HK-2 (cell line): ENCODE results near the gene FMO5.
"Not testable (repeated sequence)": the region's sequence is repeated elsewhere in the genome, so short reads cannot be mapped to it uniquely, and the experiment has no call there.

Source experiments
- DNase-seq: peaks from one replicate; pipeline ENCODE4 v3.0.0-alpha.2; 2018; ENCODE audit not compliant: unreplicated experiment

The FMO5 gene, protein sequence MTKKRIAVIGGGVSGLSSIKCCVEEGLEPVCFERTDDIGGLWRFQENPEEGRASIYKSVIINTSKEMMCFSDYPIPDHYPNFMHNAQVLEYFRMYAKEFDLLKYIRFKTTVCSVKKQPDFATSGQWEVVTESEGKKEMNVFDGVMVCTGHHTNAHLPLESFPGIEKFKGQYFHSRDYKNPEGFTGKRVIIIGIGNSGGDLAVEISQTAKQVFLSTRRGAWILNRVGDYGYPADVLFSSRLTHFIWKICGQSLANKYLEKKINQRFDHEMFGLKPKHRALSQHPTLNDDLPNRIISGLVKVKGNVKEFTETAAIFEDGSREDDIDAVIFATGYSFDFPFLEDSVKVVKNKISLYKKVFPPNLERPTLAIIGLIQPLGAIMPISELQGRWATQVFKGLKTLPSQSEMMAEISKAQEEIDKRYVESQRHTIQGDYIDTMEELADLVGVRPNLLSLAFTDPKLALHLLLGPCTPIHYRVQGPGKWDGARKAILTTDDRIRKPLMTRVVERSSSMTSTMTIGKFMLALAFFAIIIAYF

DNA sequence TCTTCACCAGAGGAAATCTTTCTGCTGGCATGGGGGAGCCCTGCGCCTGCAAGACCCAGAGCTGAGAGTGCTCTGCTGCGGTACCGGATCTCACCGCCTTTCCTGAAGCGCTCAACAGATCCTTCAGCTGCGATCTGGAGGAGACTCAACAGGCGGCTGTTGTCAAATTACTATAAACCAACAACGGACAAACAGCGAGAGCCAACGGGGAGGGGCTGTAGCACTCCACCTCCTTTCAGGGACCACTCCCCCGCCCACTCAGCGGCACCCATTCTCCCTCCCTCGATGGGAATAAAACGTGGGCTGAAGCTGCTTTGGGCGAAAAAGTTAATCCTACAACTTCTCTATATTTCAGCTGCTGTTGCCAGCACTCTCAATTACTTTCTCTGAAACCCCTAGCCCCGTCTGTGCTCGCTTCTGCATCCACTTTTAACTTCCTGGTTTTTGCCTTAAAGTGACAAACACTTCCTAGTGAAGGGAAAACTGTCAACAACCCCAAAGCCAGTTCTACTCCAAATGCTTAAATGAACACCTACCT, at the start of gene FMO5:
Gene FMO5 (minus strand): TSS at position 147 of the 538 bp plus-strand sequence. CDS start 310 bp downstream, outside the sequence.
- no peak for DNase-seq

DNA sequence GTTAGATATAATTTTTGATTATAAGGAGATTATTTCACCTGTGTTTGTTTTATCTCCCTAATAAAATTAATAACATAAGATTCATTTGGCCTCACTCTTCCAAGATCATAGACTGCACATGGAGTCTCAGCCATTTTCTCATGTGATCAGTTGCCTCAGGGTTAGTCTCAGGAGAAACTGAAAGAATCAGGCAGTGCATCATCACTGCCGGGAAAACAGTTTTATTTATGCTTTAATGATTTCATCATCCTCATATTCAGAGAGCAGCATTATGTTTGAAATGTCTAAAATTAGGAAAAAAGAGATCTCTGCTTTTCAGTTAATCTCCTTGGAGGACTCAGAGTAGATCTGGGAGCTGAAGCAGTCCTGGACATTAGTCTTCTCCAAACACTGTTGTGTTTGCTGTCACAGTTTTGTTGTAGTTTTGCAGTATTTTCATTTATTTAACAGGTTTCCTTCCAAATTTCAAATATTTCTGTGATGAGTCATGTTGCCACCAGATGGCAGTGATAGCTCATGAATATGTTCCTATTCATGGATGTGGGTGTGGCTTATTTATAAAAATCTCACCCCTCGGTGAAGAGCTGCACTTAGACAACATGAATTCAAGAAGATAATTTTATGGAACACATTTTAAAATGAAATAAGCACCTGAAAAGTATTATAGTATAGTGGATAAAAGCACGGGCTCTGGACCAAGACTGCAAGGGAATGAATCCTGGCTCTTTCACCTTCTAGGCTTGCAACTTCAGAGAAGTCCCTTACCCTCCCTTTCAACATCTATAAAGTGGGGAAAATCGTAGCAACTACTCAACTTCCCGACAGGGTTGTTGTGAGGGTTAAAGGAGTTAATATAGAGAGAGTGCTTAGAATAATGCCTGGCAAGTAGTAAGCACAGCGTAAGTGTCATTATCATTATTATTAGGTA, 48.5 kb upstream of the FMO5 start:
- no peak for DNase-seq

DNA sequence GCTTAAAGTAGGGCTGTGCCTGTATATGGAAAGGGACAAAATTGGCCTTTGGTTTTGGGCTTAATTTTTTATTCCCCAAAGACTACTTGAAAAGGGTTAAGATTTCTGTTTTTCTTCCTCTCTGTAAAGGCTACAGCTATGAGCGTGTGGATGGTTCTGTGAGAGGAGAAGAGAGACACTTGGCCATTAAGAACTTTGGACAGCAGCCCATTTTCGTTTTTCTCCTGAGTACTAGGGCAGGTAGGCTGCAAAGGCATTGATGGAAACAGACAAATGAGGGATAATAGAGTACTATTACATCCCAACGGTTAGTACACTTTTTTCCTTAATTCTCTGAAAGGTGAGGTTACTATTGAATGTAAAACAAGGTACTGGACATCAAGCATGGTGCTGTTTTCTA, 46.9 kb upstream of the FMO5 start:
- DNase-seq: no peak

DNA sequence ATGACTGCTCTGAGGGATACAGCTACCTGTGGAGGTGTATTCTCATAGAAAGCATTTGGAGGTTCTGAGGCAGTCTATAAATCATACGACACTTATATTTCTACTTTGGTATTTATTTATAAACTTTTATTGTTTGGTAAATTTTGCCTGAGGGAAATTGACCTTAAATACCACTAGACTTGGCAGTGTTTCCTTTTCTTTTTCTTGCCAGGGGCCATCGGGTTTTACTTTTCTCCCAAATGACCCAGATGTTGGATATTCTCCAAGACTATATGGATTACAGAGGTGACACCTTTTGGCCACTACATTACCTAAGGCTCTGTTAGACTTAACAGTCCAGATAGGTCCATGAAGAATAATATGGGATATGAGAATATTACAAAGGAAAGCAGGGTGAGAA, 45.6 kb upstream of the FMO5 start:
- DNase-seq: no peak

DNA sequence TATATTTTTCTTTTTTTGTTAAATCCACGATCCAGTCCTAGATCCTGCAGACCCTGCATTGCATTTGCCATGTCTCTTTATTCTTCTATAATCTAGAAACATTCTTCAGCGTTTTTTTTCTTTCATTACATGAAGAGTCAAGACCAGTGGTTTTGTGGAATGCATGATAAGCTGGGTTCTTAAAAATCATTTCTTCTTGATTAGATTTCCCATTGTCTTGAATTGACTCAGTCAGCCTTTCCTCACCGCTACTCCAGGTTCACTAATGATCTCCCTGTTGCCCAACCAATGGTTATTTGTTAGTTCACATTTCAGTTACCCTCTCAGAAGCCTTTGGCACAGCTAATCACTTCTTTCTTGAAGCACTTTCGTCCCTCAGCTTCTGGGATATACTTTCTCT, 42.6 kb upstream of the FMO5 start:
- DNase-seq: no peak

DNA sequence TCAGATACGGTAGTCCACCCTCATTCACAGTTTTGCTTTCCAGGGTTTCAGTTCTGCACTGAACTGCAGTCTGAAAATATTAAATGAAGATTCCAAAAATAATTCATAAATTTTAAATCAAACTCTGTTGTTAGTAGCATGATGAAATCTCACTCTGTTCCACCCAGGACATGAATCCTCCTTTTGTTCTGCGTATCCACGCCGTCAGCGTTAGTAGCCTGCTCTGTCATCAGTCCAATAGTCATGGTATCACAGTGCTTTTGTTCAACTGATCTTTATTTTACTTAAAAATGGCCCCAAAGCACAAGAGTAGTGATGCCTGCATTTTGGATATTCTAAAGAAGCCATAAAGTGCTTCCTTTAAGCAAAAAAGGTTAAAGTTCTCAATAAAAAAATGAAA, 41.2 kb upstream of the FMO5 start:
- no peak for DNase-seq

DNA sequence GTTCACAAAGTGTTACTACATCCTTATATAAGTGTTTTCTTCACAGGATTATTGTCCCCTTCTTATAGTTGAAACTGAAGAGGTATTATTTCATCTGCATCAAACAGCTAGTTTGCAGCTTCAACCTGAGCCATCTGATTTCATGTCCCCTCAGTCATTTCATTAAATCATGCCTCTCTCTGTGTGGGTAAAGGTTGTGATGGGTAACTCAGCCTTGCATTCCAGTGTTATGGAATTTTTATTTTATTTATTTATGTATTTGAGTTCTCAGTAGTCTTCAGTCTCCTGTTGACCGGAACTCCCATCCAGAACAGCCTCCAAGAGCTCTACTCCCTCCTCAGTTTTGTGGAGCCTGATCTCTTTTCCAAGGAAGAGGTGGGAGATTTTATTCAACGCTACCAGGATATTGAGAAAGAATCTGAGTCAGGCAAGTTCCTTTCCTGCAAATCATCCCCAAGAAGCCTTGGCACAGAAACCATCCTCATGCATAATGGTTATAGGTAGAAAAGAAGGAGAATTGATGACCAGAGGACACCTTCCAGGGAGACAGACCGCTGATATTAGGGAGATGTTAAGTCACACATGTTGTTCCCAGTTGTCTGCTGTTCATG, 39.1 kb upstream of the FMO5 start:
- no peak for DNase-seq

DNA sequence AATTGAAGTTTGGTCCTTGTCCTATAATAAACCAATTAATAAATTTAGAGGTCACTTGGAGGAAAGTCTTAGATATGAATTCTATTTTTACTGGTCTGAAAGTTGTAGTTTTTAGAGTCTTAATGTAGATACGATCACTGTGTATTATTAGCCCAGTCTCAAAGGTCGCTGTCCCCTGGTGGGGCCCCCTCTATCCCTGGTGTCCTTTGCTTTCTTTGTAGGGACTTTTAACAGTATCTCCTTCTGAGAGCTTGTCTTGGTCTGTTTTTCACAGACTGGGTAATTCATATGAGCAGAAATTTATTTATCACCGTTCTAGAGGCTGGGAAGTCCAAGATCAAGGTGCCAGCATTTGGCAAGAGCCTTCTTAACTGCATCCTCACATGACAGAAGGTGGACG, 35.8 kb upstream of the FMO5 start:
- DNase-seq: no peak

DNA sequence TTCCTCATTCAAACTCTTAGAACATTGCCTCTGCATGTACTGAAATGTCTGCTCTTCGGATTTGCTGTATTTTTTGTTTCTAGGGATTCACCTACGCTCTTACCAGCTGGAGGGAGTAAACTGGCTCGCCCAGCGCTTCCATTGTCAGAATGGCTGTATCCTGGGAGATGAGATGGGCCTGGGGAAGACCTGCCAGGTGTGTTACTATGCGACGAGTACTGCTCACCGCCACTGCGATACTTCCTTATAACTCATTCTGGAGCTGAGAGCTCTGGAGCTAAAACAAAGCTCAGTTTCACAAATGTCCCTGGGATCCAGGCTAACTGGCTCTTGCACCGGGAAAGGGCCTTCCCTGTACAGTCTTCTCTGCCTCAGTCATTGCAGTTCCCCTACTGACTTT, 27.4 kb upstream of the FMO5 start:
- DNase-seq: no peak

DNA sequence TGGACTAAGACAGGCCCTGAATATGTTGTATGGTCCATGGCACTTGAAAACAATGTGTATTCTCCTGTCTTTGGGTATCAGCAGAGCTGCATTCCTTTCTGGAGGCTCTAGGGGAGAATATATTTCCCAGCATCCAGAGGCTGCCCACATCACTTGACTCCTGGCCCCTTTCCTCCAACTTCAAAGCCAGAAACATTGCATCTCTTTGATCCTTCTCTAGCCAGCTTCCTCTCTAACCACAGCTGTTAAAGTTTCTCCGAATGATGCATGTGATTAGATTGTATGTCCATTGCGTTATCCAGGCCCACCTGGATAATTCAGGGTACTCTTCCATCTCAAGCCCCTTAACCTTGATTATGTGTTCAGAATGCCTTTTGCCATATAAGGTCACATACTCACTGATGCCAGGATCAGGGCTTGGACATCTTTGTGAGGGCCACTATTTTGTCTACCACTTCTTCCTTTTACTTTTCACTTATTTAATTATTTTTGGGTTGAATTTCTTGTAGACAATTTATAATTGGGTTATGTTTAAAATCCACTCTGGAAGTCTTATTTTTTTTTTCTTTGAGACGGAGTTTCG, 22.6 kb upstream of the FMO5 start:
- no peak for DNase-seq

DNA sequence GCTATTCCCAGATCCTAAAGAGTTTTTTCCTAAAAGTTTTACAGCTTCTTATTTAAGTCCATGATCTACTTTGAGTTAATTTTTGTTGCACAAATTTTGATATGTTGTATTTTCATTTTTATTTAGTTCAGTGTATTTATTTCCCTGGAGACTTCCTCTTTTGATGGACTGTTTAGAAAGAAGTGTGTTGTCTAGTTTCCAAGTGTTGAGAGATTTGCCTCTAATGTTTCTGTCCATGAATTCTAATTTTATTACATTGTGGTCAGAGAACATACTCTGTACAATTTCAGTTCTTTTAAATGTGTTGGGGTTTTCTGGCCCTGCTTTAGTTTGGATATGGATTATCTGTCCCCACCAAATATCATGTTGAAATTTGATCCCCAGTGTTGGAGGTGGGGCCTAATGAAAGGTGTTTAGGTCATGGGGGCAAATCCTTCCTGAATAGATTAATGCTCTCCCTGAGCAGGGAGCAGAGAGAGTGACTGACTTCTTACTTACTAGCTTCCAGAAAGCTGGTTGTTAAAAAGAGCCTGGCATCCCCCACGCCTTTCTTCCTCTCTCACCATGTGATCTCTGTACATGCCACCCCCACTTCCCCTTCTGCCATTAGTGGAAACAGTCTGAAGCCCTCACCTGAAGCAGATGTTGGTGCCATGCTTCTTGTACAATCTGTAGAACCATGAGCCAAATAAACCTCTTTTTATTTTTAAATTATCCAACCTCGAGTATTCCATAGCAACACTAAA, 21.9 kb upstream of the FMO5 start:
- DNase-seq: no peak

DNA sequence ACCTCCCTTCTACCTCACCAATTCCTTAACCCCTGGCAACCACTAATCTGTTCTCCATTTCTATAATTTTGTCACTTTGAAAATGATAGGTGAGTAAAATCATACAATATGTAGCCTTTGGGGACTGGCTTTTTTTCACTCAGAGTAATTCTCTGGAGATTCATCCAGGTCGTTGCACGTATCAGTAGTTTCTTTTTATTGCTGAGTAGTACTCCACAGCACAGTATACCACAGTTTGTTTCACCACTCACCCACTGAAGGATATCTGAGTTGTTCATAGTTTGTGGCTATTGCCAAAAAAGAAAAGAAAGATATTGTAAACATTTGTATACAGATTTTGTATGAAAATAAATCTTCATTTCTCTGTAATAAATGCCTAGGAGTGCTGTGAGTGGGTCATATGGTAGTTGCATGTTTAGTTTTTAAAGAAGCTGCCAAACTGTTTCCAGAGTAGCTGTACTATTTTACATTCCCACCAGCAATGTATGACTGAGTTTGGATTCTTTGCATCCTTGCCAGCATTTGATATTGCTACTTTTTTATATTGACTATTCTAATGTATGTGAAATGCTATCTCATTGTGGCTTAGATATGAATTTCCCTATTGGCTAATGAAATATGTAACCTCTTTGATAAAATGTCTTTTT, 21.0 kb upstream of the FMO5 start:
- DNase-seq: no peak

DNA sequence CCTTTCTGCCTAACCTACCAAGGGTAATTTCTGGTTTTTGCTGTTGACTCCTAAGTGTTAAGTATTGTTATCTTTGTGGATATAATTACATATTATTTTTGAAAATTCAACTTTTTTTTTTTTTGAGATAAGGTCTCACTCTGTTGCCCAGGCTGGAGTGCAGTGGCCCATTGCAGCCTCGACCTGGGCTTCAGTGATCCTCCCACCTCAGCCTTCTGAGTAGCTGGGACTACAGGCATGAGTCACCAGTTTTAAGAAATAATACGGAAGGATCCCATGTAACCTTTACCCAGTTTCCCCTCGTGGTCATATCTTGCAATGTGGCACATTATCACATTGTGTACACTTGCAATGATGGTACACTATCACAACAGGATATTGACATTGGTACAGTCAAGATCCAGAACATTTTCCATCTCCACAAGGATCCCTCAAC, 20.5 kb upstream of the FMO5 start:
- no peak for DNase-seq

DNA sequence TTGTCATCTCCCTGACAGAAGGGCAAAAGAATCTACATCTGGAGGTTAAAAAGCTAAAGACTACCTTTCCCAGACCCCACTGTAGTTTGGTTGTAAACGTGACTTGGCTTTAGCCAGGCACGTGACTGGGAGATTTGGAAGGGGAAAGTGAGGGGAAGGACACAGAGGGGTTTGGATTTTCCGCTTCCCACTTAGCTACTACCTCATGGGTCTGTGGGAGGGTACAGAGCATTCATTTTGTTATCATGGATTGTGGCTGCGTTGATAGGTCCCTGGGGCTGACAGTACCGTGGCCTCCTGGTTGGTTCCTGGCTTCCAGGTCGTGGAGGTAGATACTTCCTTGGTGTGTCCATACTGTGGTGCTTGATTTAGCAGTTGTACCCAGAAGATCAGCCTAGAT, 20.0 kb upstream of the FMO5 start:
- DNase-seq: no peak

DNA sequence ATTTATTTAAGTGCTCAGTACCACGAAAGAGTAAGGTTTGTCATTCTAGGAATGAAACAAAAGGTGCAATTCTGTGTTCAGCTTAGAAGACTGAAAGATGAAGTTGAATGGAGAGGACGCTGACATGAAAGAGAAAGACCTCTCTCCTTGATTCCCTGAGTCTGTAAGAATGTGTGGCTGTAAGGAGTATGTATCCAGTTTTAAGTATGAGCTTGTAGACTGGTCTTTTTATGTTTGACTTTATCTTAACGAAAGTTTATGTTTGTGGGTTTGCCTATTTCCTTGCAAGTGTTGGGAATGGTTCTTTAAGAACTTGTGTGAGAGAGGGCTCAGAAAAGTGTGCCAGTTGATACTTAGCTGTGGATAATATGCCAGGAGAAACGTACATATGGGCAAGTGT, 18.7 kb upstream of the FMO5 start:
- no peak for DNase-seq

DNA sequence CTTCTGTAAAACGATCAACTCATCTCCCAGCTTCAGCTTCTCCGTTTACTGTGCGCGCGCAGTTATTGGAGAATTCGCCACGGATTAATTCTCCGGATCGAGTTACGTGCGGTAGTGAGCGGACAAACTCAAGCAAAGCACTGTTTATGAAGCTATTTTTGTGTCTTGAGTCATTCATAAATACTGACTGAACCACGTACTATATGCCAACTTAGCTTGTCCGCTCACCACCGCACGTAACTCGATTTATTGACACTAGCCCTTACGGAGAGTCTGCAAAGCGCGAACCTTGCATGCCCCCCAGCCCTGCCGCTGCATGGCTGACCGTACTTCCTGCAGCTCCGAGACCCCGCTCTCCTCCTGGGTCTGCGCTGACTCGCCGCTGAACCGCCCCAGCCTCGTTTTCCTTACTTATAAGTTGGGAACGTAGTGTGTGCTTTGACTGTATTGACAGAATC, 18.1 kb upstream of the FMO5 start:
- DNase-seq: no peak

DNA sequence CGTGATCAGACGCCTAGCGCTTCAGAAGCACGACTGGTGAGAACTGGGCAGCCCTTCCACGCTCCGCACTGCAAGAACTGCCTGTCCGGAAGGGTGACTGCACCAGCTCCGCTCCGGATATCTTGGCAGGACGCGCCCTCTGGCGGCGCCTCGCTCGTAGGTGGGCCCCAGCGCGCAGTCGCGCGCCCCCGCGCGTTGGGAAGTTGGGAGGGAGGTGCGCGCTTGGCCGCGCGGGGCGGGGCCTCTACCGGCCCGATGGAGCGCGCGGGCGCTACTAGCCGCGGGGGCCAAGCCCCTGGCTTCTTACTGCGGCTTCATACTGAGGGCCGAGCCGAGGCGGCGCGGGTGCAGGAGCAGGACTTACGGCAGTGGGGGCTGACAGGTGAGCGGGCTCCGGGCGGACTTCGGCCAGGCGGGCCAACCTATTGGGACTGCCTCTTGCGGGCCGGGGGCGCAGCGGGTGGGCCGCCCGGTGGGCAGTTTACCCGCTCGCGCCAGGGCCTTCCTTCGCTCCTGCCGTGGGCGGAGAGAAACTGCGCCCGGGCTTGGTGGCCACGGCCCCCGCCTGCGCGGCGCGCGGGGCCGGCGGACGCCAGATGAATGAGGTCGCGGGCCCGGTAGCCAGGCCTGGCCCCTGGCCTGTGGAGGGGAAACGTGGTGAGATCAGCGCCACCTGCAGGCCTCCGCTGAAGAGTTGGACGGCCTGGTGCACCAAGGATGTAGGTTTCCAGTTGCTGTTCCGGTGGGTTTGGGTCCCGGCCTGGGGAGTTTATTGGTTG, 17.5 kb upstream of the FMO5 start, which contains the start of gene CHD1L:
Gene CHD1L (plus strand): TSS at position 236 of the 779 bp plus-strand sequence. CDS start 20 bp downstream, at position 256.
- DNase-seq: peak; percentile 96

DNA sequence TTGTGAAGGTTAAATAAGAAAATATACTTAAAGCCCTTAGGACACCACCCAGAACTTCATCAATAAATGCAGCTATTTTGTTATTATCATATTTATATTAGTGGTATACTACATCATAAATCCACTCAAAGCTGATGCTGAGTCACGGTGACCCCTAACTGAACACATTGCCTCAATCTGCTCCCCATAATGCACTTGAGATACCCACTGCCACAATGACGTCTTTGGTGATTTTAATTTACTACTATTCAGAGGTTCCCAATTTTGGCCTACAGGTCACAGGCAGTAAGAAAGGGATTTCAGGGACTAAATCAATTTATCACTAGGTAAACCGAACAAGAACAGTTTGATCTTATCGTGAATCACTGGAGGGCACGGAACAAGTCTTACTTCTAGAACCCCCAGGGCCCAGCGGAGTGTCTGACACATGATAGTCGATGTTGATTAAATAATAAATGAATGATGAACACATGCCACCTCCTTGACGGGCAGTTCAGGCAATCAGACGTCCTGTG, 16.9 kb upstream of the FMO5 start:
- DNase-seq: no peak

DNA sequence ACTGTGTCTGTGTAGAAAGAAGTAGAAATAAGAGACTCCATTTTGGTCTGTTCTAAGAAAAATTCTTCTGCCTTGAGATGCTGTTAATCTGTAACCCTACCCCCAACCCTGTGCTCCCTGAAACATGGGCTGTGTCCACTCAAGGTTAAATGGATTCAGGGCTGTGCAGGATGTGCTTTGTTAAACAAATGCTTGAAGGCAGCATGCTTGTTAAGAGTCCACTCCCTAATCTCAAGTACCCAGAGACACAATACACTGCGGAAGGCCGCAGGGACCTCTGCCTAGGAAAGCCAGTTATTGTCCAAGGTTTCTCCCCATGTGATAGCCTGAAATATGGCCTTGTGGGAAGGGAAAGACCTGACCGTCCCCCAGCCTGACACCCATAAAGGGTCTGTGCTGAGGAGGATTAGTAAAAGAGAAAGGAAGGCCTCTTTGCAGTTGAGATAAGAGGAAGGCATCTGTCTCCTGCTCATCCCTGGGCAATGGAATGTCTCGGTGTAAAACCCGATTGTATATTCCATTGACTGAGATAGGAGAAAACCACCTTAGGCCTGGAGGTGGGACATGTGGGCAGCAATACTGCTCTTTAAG, 15.1 kb upstream of the FMO5 start:
- not testable (repeated sequence) for DNase-seq
